ENCODE results near the gene GRM8.

DNA sequence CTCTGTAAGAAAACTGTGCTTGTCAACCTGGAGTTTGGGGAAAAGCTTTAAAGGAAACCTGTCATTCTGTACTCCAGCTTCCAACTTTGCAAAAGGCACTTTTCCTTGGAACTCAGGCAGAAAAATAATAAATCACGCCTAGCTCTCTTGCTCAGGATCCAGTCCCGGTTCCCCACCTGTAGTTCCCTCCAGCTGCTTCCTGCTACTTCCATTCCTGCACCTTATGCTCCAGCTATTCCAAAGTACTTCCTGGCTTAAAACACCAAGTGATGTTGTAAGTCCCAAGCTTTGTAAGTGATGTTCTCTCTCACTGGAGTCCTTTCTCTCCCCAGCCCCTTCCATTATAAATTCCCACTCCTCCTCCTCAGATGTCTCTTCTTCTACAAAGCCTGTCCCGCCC is 98.6 kb downstream of the GRM8 start:
- TF ChIP-seq, protein P1, sequence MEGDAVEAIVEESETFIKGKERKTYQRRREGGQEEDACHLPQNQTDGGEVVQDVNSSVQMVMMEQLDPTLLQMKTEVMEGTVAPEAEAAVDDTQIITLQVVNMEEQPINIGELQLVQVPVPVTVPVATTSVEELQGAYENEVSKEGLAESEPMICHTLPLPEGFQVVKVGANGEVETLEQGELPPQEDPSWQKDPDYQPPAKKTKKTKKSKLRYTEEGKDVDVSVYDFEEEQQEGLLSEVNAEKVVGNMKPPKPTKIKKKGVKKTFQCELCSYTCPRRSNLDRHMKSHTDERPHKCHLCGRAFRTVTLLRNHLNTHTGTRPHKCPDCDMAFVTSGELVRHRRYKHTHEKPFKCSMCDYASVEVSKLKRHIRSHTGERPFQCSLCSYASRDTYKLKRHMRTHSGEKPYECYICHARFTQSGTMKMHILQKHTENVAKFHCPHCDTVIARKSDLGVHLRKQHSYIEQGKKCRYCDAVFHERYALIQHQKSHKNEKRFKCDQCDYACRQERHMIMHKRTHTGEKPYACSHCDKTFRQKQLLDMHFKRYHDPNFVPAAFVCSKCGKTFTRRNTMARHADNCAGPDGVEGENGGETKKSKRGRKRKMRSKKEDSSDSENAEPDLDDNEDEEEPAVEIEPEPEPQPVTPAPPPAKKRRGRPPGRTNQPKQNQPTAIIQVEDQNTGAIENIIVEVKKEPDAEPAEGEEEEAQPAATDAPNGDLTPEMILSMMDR (conservative IDR thresholded peaks at IDR 0.05; ENCODE audit: low read depth, low read length): no peak
- TF ChIP-seq EZH2phosphoT487 (IDR thresholded peaks at IDR 0.05; ENCODE audit: borderline replicate concordance, low read length): no peak

Data from PC-3 (cell line).